IMR-90 (cell line): ENCODE measurements around the gene DNM1. TPM values are rescaled to one million over a fixed set of nuclear protein-coding genes. Genes with fewer than 3 reads are reported as not detected.

Experiments
- ATAC-seq: fragments of 200-7000 bp; cut with Tn5 transposase; 2 replicates; pipeline ENCODE4 v1.9.1; 2020; ENCODE audit warnings: low read depth, mild to moderate bottlenecking, moderate library complexity
- BruUV-seq: library from RNA; stranded (reverse); fragments of 400-500 nt; replicated peaks from 2 replicates; lab custom pipeline; 2021; lab: Mats Ljungman, UMichigan
- CTCF ChIA-PET: fragments of 300-600 bp; formaldehyde crosslinking; extraction: SDS; loops from one replicate; lab custom pipeline; 2021; ENCODE audit warnings: antibody characterized with exemption; lab: Yijun Ruan, JAX
- POLR2A ChIA-PET: fragments of 300-600 bp; sonication (Branson Sonifier 250); formaldehyde crosslinking; loops from one replicate; lab custom pipeline; 2022; ENCODE audit warnings: antibody characterized with exemption; ENCODE audit not compliant: unreplicated experiment; lab: Charles Lee
- DNase-seq: peaks from one replicate; pipeline ENCODE4 v3.0.0; 2013
- H2AFZ ChIP-seq: replicated peaks from 2 replicates; pipeline ENCODE3; 2013; ENCODE audit warnings: low read length, mild to moderate bottlenecking; ENCODE audit not compliant: poor library complexity
- H2AK5ac ChIP-seq: 2 replicates; pipeline ENCODE4 v1.6.1; 2013; ENCODE audit warnings: low read depth, low read length, inconsistent platforms
- H2AK9ac ChIP-seq: replicated peaks from 2 replicates; pipeline ENCODE3; 2013; ENCODE audit warnings: mild to moderate bottlenecking, low read depth, low read length, moderate library complexity; ENCODE audit not compliant: poor library complexity
- H2BK120ac ChIP-seq: 2 replicates; pipeline ENCODE4 v1.6.1; 2013; ENCODE audit warnings: low read depth, low read length, inconsistent platforms
- H2BK15ac ChIP-seq: 3 replicates; pipeline ENCODE4 v1.6.1; 2013; ENCODE audit warnings: low read depth, low read length, inconsistent platforms
- H2BK20ac ChIP-seq: 2 replicates; pipeline ENCODE4 v1.6.1; 2013; ENCODE audit warnings: low read depth, mild to moderate bottlenecking, inconsistent platforms, low read length, moderate library complexity
- H2BK5ac ChIP-seq: 2 replicates; pipeline ENCODE4 v1.6.1; 2013; ENCODE audit warnings: mild to moderate bottlenecking, low read depth, low read length, inconsistent platforms; ENCODE audit not compliant: poor library complexity, severe bottlenecking
- H3K14ac ChIP-seq: replicated peaks from 2 replicates; pipeline ENCODE4 v1.6.1; 2013; ENCODE audit warnings: low read depth, low read length, inconsistent platforms
- H3K18ac ChIP-seq: 2 replicates; pipeline ENCODE4 v1.6.1; 2013; ENCODE audit warnings: low read depth, low read length, control low read depth
- H3K23ac ChIP-seq: 2 replicates; pipeline ENCODE4 v1.6.1; 2013; ENCODE audit warnings: low read depth, low read length, inconsistent platforms
- H3K27ac ChIP-seq: 2 replicates; pipeline ENCODE4 v1.5.1; 2013; ENCODE audit warnings: mild to moderate bottlenecking, control low read depth, low read length; ENCODE audit not compliant: insufficient read depth
- H3K27me3 ChIP-seq: 2 replicates; pipeline ENCODE4 v1.6.1; 2013; ENCODE audit warnings: low read length; ENCODE audit not compliant: control insufficient read depth, insufficient read depth
- H3K36me3 ChIP-seq: 2 replicates; pipeline ENCODE4 v1.6.1; 2013; ENCODE audit warnings: low read length, mixed read lengths; ENCODE audit not compliant: control insufficient read depth, insufficient read depth
- H3K4ac ChIP-seq: 2 replicates; pipeline ENCODE4 v1.6.1; 2013; ENCODE audit warnings: low read depth, low read length, inconsistent platforms
- H3K4me1 ChIP-seq: 2 replicates; pipeline ENCODE4 v1.6.1; 2013; ENCODE audit warnings: low read length, mixed read lengths; ENCODE audit not compliant: control insufficient read depth, insufficient read depth
- H3K4me2 ChIP-seq: 2 replicates; pipeline ENCODE4 v1.6.1; 2013; ENCODE audit warnings: low read depth, mild to moderate bottlenecking, control low read depth, low read length, moderate library complexity
- H3K4me3 ChIP-seq: 2 replicates; pipeline ENCODE4 v1.5.1; 2013; ENCODE audit warnings: low read depth, mild to moderate bottlenecking, control low read depth, low read length, moderate library complexity; ENCODE audit not compliant: insufficient read depth
- H3K56ac ChIP-seq: 2 replicates; pipeline ENCODE4 v1.6.1; 2013; ENCODE audit warnings: low read length, inconsistent platforms; ENCODE audit not compliant: insufficient read depth; ENCODE audit errors: extremely low read depth
- H3K79me1 ChIP-seq, 2 experiments: 2 replicates each; pipeline ENCODE4 v1.6.1; 2013; ENCODE audit warnings: low read length in 2 of 2, inconsistent platforms in 1 of 2, low read depth in 1 of 2
- H3K9ac ChIP-seq: 2 replicates; pipeline ENCODE4 v1.6.1; 2013; ENCODE audit warnings: low read depth, low read length, control low read depth
- H3K9me1 ChIP-seq: 2 replicates; pipeline ENCODE4 v1.6.1; 2013; ENCODE audit warnings: low read length, inconsistent platforms; ENCODE audit not compliant: insufficient read depth
- H3K9me3 ChIP-seq: 2 replicates; pipeline ENCODE4 v1.6.1; 2013; ENCODE audit warnings: low read length; ENCODE audit not compliant: control insufficient read depth, insufficient read depth
- H4K20me1 ChIP-seq: 2 replicates; pipeline ENCODE4 v1.6.1; 2013; ENCODE audit warnings: low read length, inconsistent platforms; ENCODE audit not compliant: insufficient read depth
- H4K5ac ChIP-seq: 2 replicates; pipeline ENCODE4 v1.6.1; 2013; ENCODE audit warnings: mild to moderate bottlenecking, low read depth, low read length, control low read depth
- H4K8ac ChIP-seq, 2 experiments: 2 replicates each; pipeline ENCODE4 v1.6.1; 2013; ENCODE audit warnings: low read depth in 2 of 2, low read length in 2 of 2, control low read depth in 1 of 2, inconsistent platforms in 1 of 2
- H4K91ac ChIP-seq: 2 replicates; pipeline ENCODE4 v1.6.1; 2013; ENCODE audit warnings: low read depth, low read length, inconsistent platforms; ENCODE audit not compliant: insufficient read depth
- BHLHE40 ChIP-seq: fragments of 150-350 bp; IDR thresholded peaks from 2 replicates; pipeline ENCODE4 v1.6.1; 2016; ENCODE audit warnings: mild to moderate bottlenecking, low read depth, low read length
- CEBPB ChIP-seq: IDR thresholded peaks from 2 replicates; pipeline ENCODE4 v1.6.1; 2012; ENCODE audit warnings: low read depth, low read length, improper control_type of control experiment
- CHD1 ChIP-seq: IDR thresholded peaks from 2 replicates; pipeline ENCODE4 v1.6.1; 2012; ENCODE audit warnings: low read depth, low read length, improper control_type of control experiment
- CTCF ChIP-seq: conservative IDR thresholded peaks from 2 replicates; pipeline ENCODE4 v1.5.1; 2012; ENCODE audit warnings: mild to moderate bottlenecking, low read depth, low read length, improper control_type of control experiment
- ELK1 ChIP-seq: fragments of 150-350 bp; IDR thresholded peaks from 2 replicates; pipeline ENCODE4 v1.6.1; 2016; ENCODE audit warnings: low read depth, mild to moderate bottlenecking, low read length, moderate library complexity, borderline replicate concordance
- FOS ChIP-seq: fragments of 150-350 bp; IDR thresholded peaks from 2 replicates; pipeline ENCODE4 v1.6.1; 2016; ENCODE audit warnings: low read depth, low read length
- MAZ ChIP-seq: IDR thresholded peaks from 2 replicates; pipeline ENCODE4 v1.6.1; 2012; ENCODE audit warnings: low read depth, mild to moderate bottlenecking, low read length, improper control_type of control experiment, moderate library complexity, borderline replicate concordance
- MXI1 ChIP-seq: IDR thresholded peaks from 2 replicates; pipeline ENCODE4 v1.6.1; 2012; ENCODE audit warnings: low read depth, mild to moderate bottlenecking, low read length, moderate library complexity, borderline replicate concordance
- POLR2A ChIP-seq: IDR thresholded peaks from 2 replicates; pipeline ENCODE4 v1.6.1; 2012; ENCODE audit warnings: mild to moderate bottlenecking, low read depth, low read length
- RAD21 ChIP-seq: IDR thresholded peaks from 2 replicates; pipeline ENCODE4 v1.6.1; 2012; ENCODE audit warnings: low read length, improper control_type of control experiment
- RFX5 ChIP-seq: IDR thresholded peaks from 2 replicates; pipeline ENCODE4 v1.8.0; 2012; ENCODE audit warnings: low read depth, mild to moderate bottlenecking, low read length, moderate library complexity
- SMC3 ChIP-seq: fragments of 150-350 bp; IDR thresholded peaks from 2 replicates; pipeline ENCODE4 v1.6.1; 2016; ENCODE audit warnings: low read depth, mild to moderate bottlenecking, antibody characterized with exemption, low read length, moderate library complexity
- USF2 ChIP-seq: fragments of 150-350 bp; IDR thresholded peaks from 2 replicates; pipeline ENCODE4 v1.6.1; 2017; ENCODE audit warnings: mild to moderate bottlenecking, antibody characterized with exemption, low read length, low read depth
- WGBS, 2 experiments: methylation state at CpG; one replicate each; pipeline versions ENCODE4 v1.1.5 to v1.1.7; 2013; ENCODE audit warnings: missing lambda C conversion rate in 2 of 2; ENCODE audit not compliant: insufficient read length in 1 of 2; ENCODE audit errors: extremely low coverage in 2 of 2; 5-methylcytosine and 5-hydroxymethylcytosine counted together
- dilution Hi-C: fragments of 300-500 bp; cut with HindIII; formaldehyde crosslinking; loops from one replicate; pipeline ENCODE4 v1.14.3; 2018; ENCODE audit warnings: low sequenced_read_pairs; ENCODE audit not compliant: unreplicated experiment
- in situ Hi-C: fragments of 300-500 bp; cut with MboI; formaldehyde crosslinking; loops from 3 replicates; pipeline ENCODE4 v1.14.3; 2019; ENCODE audit warnings: low sequenced_read_pairs, inconsistent platforms, mixed read lengths
- intact Hi-C: fragments of 100-400 bp; cut with micrococcal nuclease; formaldehyde crosslinking; loops from 2 replicates; pipeline ENCODE4 v1.10.0; 2022
- polyA plus RNA-seq, 3 experiments: library from polyadenylated mRNA; depleted of rRNA; stranded (reverse); fragments of >200 nt; gene quantifications; 2 replicates each; pipeline ENCODE4 v1.2.3, GENCODE V29; 2012; ENCODE audit warnings: low replicate concordance in 1 of 3
- total RNA-seq: library from RNA; depleted of rRNA; stranded (reverse); fragments of >200 nt; gene quantifications from 2 replicates; pipeline ENCODE4 v1.2.3, GENCODE V29; 2012

Gene DNM1
- total and polyA plus RNA-seq, 2 of the 4 experiments (the other 2 are of a cell fraction), result 13.6 to 17.7 TPM

DNA sequence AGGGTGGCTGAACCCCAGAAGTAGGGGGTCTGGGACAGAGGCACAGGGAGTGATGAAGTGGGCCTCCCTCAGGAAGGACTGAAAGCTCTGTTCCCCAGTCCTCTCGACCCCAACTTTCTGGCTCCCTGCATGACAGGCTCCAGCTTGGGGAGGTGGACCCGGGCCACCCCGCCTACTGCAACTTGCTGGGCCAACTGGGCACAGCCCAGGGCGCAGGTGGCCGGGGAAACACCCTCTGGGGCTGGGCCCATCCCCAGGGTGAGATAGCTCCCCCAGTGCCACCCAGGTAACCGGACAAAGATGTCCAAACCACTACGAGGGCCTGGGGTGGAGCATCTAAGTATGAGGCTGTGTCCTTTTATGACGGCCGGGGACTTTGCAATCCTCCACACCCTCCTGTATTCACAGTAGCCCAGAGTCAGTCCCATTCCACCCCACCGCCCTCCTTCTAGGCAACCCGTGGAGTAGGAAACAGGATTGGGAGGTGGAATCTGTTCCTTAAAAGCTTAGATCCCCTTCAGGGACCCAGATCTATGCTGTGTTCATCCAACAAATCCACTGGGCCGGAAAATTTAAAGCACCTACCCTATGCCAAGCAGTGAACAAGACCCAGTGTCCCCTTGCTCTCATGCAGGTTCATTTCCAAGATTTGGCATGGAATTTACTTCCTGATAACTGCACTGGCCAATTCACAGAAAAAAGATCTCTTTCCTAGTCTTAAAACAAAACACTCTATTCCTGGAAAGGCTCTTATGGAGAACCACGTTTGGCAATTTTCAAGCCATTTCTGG, 19.9 kb downstream of the DNM1 start:
- no peak for ATAC-seq
- BruUV-seq, result no TSS peak
- POLR2A ChIA-PET, result no interaction called here

More for the DNA sequence above, 19.9 kb downstream of the DNM1 start:
- Histone ChIP-seq H3K23ac (no peak overlapping the region), H3K9ac (no peak overlapping the region), H3K4ac (no peak overlapping the region), H3K27me3 (no peaks in the 10 kb centered on the region), H2BK120ac (no peak overlapping the region), H3K4me1 (no peaks in the 10 kb centered on the region), H3K18ac (no peak overlapping the region), H4K8ac (no peak overlapping the region), H3K9me3 (no peaks in the 10 kb centered on the region), H2AFZ (no peak overlapping the region), H3K79me1 (no peaks in the 10 kb centered on the region; a peak in 1 of 4 replicates), H3K9me1 (0 out of 2 replicates have a peak, but pooled peaks cover 3% of the 10 kb centered on the region), H3K27ac (no peak overlapping the region), H3K56ac (no peak overlapping the region), H2BK20ac (no peak overlapping the region), H2BK5ac (no peak overlapping the region), H3K14ac (no peak overlapping the region), H2AK9ac (no peak overlapping the region), H3K36me3 (peaks cover 6% of the 10 kb centered on the region; the same call in 1 of the 2 replicates), H3K4me2 (no peak overlapping the region), H4K91ac (no peak overlapping the region), H4K20me1 (no peaks in the 10 kb centered on the region), H4K5ac (no peak overlapping the region), H2AK5ac (no peak overlapping the region), H3K4me3 (no peak overlapping the region), H2BK15ac (no peak overlapping the region)
- TF ChIP-seq RAD21 (no peak), MXI1 (no peak), CTCF (no peak), RFX5 (no peak), MAZ (no peak), CHD1 (no peak), SMC3 (no peak), ELK1 (no peak), BHLHE40 (no peak), POLR2A (no peak), FOS (no peak), USF2 (no peak), CEBPB (no peak)
- CTCF ChIA-PET, result no interaction called here
- intact Hi-C loops, result no loop called here
- WGBS, 2 experiments, result no CpG with 5 or more reads among the region's 13 CpGs
- in situ Hi-C loops, result no loop called here
- no peak for DNase-seq
- dilution Hi-C loops, result no loop called here
